GM23248 (cell line): Measurements from ENCODE around the gene LCLAT1. TPM values are rescaled to one million over a fixed set of nuclear protein-coding genes. Genes with fewer than 3 reads are reported as not detected.

Experiments
- DNase-seq: peaks from one replicate; pipeline ENCODE4 v3.0.0-alpha.2; 2015
- H2AFZ ChIP-seq: fragments of 200-600 bp; sonication (generic); 2 replicates; pipeline ENCODE4 v1.6.1; 2016; ENCODE audit warnings: antibody characterized with exemption
- H3F3A ChIP-seq: fragments of 200-600 bp; sonication (generic); 2 replicates; pipeline ENCODE4 v1.6.1; 2016; ENCODE audit warnings: mild to moderate bottlenecking, antibody characterized with exemption, mixed run types; ENCODE audit not compliant: insufficient read depth
- H3K27ac ChIP-seq: fragments of 200-600 bp; sonication (generic); 2 replicates; pipeline ENCODE4 v1.5.1; 2016; ENCODE audit warnings: mild to moderate bottlenecking
- H3K27me3 ChIP-seq: fragments of 200-600 bp; sonication (generic); replicated peaks from 2 replicates; pipeline ENCODE4 v1.6.1; 2016; ENCODE audit warnings: mild to moderate bottlenecking; ENCODE audit not compliant: insufficient read depth
- H3K36me3 ChIP-seq: fragments of 200-600 bp; sonication (generic); 2 replicates; pipeline ENCODE4 v1.6.1; 2016; ENCODE audit warnings: low read depth, mild to moderate bottlenecking
- H3K4me1 ChIP-seq: fragments of 200-600 bp; sonication (generic); 2 replicates; pipeline ENCODE4 v1.6.1; 2016; ENCODE audit warnings: mild to moderate bottlenecking; ENCODE audit not compliant: insufficient read depth
- H3K4me2 ChIP-seq: fragments of 200-600 bp; sonication (generic); one replicate; pipeline ENCODE4 v1.6.1; 2016; ENCODE audit warnings: mild to moderate bottlenecking; ENCODE audit not compliant: unreplicated experiment
- H3K4me3 ChIP-seq: fragments of 200-600 bp; sonication (generic); 2 replicates; pipeline ENCODE4 v1.5.1; 2016; ENCODE audit warnings: mild to moderate bottlenecking
- H3K79me2 ChIP-seq: fragments of 200-600 bp; sonication (generic); 2 replicates; pipeline ENCODE4 v1.6.1; 2016; ENCODE audit warnings: mild to moderate bottlenecking; ENCODE audit not compliant: insufficient read depth
- H3K9ac ChIP-seq: fragments of 200-600 bp; sonication (generic); 2 replicates; pipeline ENCODE4 v1.6.1; 2016; ENCODE audit warnings: mild to moderate bottlenecking
- H3K9me2 ChIP-seq: fragments of 200-600 bp; sonication (generic); 2 replicates; pipeline ENCODE4 v1.6.1; 2016; ENCODE audit warnings: mixed run types, mild to moderate bottlenecking, moderate library complexity; ENCODE audit not compliant: insufficient read depth
- H3K9me3 ChIP-seq: fragments of 200-600 bp; sonication (generic); one replicate; pipeline ENCODE4 v1.6.1; 2017; ENCODE audit warnings: low read depth
- H4K20me1 ChIP-seq: fragments of 200-600 bp; sonication (generic); 2 replicates; pipeline ENCODE4 v1.6.0; 2016; ENCODE audit not compliant: insufficient read depth
- EZH2 ChIP-seq: fragments of 200-600 bp; sonication (generic); IDR thresholded peaks from 2 replicates; pipeline ENCODE4 v1.6.1; 2018; ENCODE audit warnings: antibody characterized with exemption, mild to moderate bottlenecking; ENCODE audit not compliant: insufficient read depth, poor library complexity, severe bottlenecking
- EZH2phosphoT487 ChIP-seq: fragments of 200-600 bp; sonication (generic); IDR thresholded peaks from 2 replicates; pipeline ENCODE4 v1.6.1; 2018; ENCODE audit warnings: antibody characterized with exemption, moderate library complexity, mild to moderate bottlenecking, low read depth; ENCODE audit not compliant: insufficient read depth
- WGBS, 2 experiments: methylation state at CpG; one replicate each; pipeline ENCODE4 v1.1.6; 2015 to 2017; ENCODE audit warnings: low lambda C conversion rate in 2 of 2, low coverage in 1 of 2; ENCODE audit errors: missing lambda C conversion rate in 2 of 2; 5-methylcytosine and 5-hydroxymethylcytosine counted together
- in situ Hi-C: fragments of 300-500 bp; cut with MboI; formaldehyde crosslinking; loops from 2 replicates; pipeline ENCODE4 v1.15.0; 2020
- polyA plus RNA-seq: library from polyadenylated mRNA; unstranded; fragments of >200 nt; fragmentation: Nextera tagmentation; extraction: Ambion mirVana; gene quantifications from 2 replicates; pipeline ENCODE4 v1.2.1, GENCODE V29; 2016
- total RNA-seq: library from RNA; depleted of rRNA; stranded (reverse); fragments of >200 nt; shearing (Covaris generic); gene quantifications from 2 replicates; pipeline ENCODE4 v1.2.3, GENCODE V29; 2014

Gene LCLAT1
- total and polyA plus RNA-seq, 2 experiments from 2014 or later: 29.7 to 32.3 TPM

- TF ChIP-seq EZH2phosphoT487 (no peak), EZH2 (no peak)
- Histone ChIP-seq H3K9ac (no peak overlapping the region), H3K79me2 (no peaks in the 10 kb centered on the region), H3F3A (no peaks in the 10 kb centered on the region), H3K27ac (no peak overlapping the region), H3K9me3 (no peaks in the 10 kb centered on the region), H3K4me1 (peaks cover 8% of the 10 kb centered on the region), H3K4me3 (no peak overlapping the region), H3K27me3 (no peaks in the 10 kb centered on the region), H3K36me3 (no peaks in the 10 kb centered on the region), H3K9me2 (no peaks in the 10 kb centered on the region), H2AFZ (no peak overlapping the region), H4K20me1 (no peaks in the 10 kb centered on the region), H3K4me2 (no peak overlapping the region)
- no peak for DNase-seq
- in situ Hi-C loops: no loop called here
Observed at GRCh38 chr2:30588994-30589393, 141.9 kb downstream of the LCLAT1 start.

- no peak for DNase-seq
- Histone ChIP-seq H3K4me3 (no peak overlapping the region), H3F3A (no peaks in the 10 kb centered on the region), H3K27me3 (no peaks in the 10 kb centered on the region), H3K4me1 (peaks cover 8% of the 10 kb centered on the region), H3K4me2 (no peak overlapping the region), H2AFZ (no peak overlapping the region), H4K20me1 (no peaks in the 10 kb centered on the region), H3K9me2 (no peaks in the 10 kb centered on the region), H3K9me3 (no peaks in the 10 kb centered on the region), H3K27ac (no peak overlapping the region), H3K36me3 (no peaks in the 10 kb centered on the region), H3K9ac (no peak overlapping the region), H3K79me2 (no peaks in the 10 kb centered on the region)
- TF ChIP-seq EZH2: no peak
- no peak for TF ChIP-seq EZH2phosphoT487
- WGBS, 2 experiments: 93 to 94% methylated on average over 1 of the region's 1 CpG
- in situ Hi-C loops: no loop called here
Observed at GRCh38 chr2:30590407-30590806, 143.4 kb downstream of the LCLAT1 start.

GRCh38 chr2:30591186-30591585, 144.1 kb downstream of the LCLAT1 start:
- Histone ChIP-seq H3K4me1 (peaks cover 8% of the 10 kb centered on the region), H3K4me2 (no peak overlapping the region), H3K27ac (no peak overlapping the region), H3K4me3 (no peak overlapping the region), H3K9me2 (no peaks in the 10 kb centered on the region), H3K36me3 (no peaks in the 10 kb centered on the region), H3K79me2 (no peaks in the 10 kb centered on the region), H3F3A (no peaks in the 10 kb centered on the region), H4K20me1 (no peaks in the 10 kb centered on the region), H3K27me3 (no peaks in the 10 kb centered on the region), H3K9me3 (no peaks in the 10 kb centered on the region), H3K9ac (no peak overlapping the region), H2AFZ (no peak overlapping the region)
- TF ChIP-seq EZH2 (no peak), EZH2phosphoT487 (no peak)
- WGBS, 2 experiments: 95 to 100% methylated on average over 2 of the region's 2 CpGs
- in situ Hi-C loops: no loop called here
- no peak for DNase-seq

- no peaks in the 10 kb centered on the region for H3K79me2 ChIP-seq
- no peaks in the 10 kb centered on the region for H3F3A ChIP-seq
- no peaks in the 10 kb centered on the region for H3K4me1 ChIP-seq
- DNase-seq: no peak
- H3K9ac ChIP-seq: no peak overlapping the region
- no peaks in the 10 kb centered on the region for H3K9me3 ChIP-seq
- H3K27me3 ChIP-seq: no peaks in the 10 kb centered on the region
- H3K4me2 ChIP-seq: no peak overlapping the region
- in situ Hi-C loops: no loop called here
- H3K4me3 ChIP-seq: no peak overlapping the region
- no peak overlapping the region for H2AFZ ChIP-seq
- H3K36me3 ChIP-seq: no peaks in the 10 kb centered on the region
- 6 to 18% methylated on average over 1 of the region's 1 CpG for whole genome bisulfite sequencing, 2 experiments
- H4K20me1 ChIP-seq: no peaks in the 10 kb centered on the region
- H3K9me2 ChIP-seq: no peaks in the 10 kb centered on the region
- no peak overlapping the region for H3K27ac ChIP-seq
- no peak for TF ChIP-seq EZH2phosphoT487
Observed at GRCh38 chr2:30601375-30601774, 154.3 kb downstream of the LCLAT1 start.

- H3K9me2 ChIP-seq: no peaks in the 10 kb centered on the region
- H3K36me3 ChIP-seq: no peaks in the 10 kb centered on the region
- no peaks in the 10 kb centered on the region for H3K27me3 ChIP-seq
- H4K20me1 ChIP-seq: no peaks in the 10 kb centered on the region
- H3K4me1 ChIP-seq: no peaks in the 10 kb centered on the region
- no peak overlapping the region for H3K9ac ChIP-seq
- no peak overlapping the region for H2AFZ ChIP-seq
- no peak overlapping the region for H3K27ac ChIP-seq
- H3K4me3 ChIP-seq: no peak overlapping the region
- no peaks in the 10 kb centered on the region for H3K79me2 ChIP-seq
- 83 to 90% methylated on average over 3 of the region's 3 CpGs for WGBS, 2 experiments
- no peaks in the 10 kb centered on the region for H3K9me3 ChIP-seq
- TF ChIP-seq EZH2: no peak
- no peak overlapping the region for H3K4me2 ChIP-seq
- DNase-seq: no peak
- no peaks in the 10 kb centered on the region for H3F3A ChIP-seq
- in situ Hi-C loops: no loop called here
Observed at GRCh38 chr2:30605197-30605596, 158.2 kb downstream of the LCLAT1 start.
